Measurements from ENCODE around the gene SPATA31C1.

DNA sequence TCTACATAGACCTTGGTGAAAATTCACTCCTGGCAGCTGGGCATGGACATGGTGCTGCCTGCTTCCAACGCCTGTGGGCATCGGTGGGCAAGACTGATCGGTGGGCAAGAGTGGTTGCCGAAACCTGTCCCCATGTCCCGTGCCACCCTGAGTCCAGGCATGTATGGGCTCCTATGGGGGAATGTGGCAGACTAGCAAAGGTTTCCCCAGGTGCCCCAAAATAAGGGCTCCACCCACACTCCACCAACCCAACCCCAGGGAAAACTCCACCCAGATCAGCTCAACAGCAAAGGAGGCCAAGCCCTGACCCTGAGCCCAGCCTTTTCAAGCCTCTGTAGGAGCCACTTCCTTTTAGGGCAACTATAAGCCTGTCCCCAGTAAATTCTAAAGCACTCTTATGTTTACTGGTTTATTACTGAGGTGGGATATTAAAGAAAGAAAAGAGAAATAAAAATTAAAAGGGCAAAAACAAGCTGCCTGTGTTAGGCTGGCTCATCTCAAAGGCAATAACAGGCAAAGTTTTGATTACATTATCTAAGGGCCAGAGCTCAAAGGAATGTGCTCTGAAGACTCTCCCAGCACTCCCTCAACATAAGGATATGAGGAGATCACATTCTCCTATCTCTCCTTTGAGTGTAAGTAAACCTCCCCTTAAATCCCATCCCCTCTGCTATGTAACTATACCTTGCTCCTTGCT, 44.0 kb upstream of the SPATA31C1 start:
- TF ChIP-seq EZH2 (IDR thresholded peaks at IDR 0.05; ENCODE audit: insufficient read depth, poor library complexity, severe bottlenecking) (no peak), EZH2phosphoT487 (IDR thresholded peaks at IDR 0.05; ENCODE audit: insufficient read depth, low read depth) (no peak)
